DOHH2 (cell line): ENCODE measurements around the gene CCDC88C.

Experiments
- CTCF ChIP-seq: fragments of 200-600 bp; sonication (generic); IDR thresholded peaks from one replicate; pipeline ENCODE4 v1.5.1; 2014; ENCODE audit warnings: antibody characterized with exemption, mild to moderate bottlenecking, low read depth, low read length; ENCODE audit not compliant: poor library complexity, severe bottlenecking
- EZH2phosphoT487 ChIP-seq: fragments of 200-600 bp; sonication (generic); IDR thresholded peaks from 2 replicates; pipeline ENCODE4 v1.6.1; 2017; ENCODE audit warnings: borderline replicate concordance, mild to moderate bottlenecking, antibody characterized with exemption, low read length, moderate library complexity, mixed read lengths

- TF ChIP-seq CTCF (no peak), EZH2phosphoT487 (no peak)
These were observed 137.5 kb downstream of the CCDC88C start for GRCh38 chr14:91280129-91280528.
